GM18526 (cell line): Measurements from ENCODE around the gene PHETA1.

Source experiments
- POLR2A ChIP-seq: IDR thresholded peaks from 3 replicates; pipeline ENCODE4 v1.6.1; 2011; ENCODE audit not compliant: insufficient read length; ENCODE audit errors: extremely low read depth

Gene PHETA1

GRCh38 chr12:111368788-111369495, at the start of gene PHETA1:
PHETA1 (minus strand) TSS chr12:111369095; CDS start chr12:111363427, 5,668 bp downstream.
- TF ChIP-seq POLR2A, result no peak

GRCh38 chr12:111418594-111418880, 49.6 kb upstream of the PHETA1 start:
- no peak for TF ChIP-seq POLR2A

GRCh38 chr12:111417784-111418593, 49.1 kb upstream of the PHETA1 start:
- TF ChIP-seq POLR2A, result no peak

- no peak for TF ChIP-seq POLR2A
These were observed 48.4 kb upstream of the PHETA1 start for GRCh38 chr12:111417290-111417689.

GRCh38 chr12:111414711-111415252, 45.9 kb upstream of the PHETA1 start:
- no peak for TF ChIP-seq POLR2A

GRCh38 chr12:111413442-111414086, 44.7 kb upstream of the PHETA1 start:
- no peak for TF ChIP-seq POLR2A

DNA sequence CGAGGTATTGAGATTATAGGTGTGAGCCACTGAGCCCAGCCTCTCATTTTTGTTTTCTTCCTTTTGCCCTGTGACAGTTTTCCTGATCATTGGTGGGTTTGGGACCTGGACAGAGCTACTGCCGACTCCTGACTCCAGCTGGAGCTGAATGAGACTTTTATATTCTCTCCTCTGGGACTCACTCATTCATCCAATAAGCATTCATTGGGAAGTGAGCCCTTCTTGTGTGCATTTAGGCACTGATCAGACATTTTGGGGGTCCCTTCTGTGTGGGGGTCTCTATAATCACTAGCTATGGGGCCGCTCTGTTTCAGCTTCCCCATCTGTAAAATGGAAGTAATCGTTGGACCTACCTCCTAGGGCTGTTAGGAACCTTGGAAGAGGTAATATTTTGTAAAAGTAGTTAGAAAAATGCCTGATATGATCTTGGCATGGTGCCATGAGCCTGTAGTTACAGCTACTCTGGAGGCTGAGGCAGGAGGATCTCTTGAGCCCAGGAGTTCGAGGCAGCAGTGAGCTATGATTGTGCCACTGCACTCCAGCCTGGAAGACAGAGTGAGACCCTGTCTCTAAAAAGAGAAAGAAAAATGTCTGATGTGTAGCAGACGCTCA, 44.0 kb upstream of the PHETA1 start:
- TF ChIP-seq POLR2A, result no peak

DNA sequence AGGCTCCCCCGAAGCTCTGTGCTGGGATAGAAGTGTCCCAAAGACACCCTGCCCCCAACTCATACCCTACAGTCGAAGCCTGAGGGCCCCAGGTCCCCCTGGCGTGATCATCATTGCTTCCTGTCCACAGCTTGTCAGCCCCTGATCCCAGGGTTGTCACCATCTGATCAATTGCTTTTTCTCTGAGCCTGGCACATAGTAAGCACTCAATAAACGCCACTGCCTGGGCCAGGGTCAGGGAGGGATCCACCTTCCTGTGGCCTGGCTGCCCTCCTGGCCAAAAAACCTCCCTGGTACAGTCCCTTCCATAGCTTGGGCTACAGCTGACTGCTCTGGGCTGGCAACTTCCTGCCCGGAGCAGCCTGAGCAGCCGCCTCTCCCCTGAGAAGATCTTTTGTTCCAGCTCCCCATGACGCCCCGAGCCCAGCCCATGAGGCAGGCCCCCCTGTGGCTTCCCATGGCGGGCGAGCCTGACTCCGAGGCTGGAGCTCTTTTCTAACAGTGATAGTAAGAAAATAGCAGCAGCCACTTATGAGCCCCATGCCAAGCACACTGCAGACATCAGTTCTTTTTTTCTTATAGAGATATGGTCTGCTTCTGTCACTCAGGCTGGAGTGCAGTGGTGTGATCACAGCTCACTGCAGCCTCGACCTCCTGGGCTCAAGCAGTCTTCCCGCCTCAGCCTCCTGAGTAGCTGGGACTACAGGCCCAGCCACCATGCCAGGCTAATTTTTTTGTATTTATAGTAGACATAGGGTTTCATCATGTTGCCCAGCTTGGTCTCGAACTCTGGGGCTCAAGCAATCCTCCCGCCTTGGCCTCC, 43.3 kb upstream of the PHETA1 start:
- TF ChIP-seq POLR2A, result no peak

- no peak for TF ChIP-seq POLR2A
These were observed 42.4 kb upstream of the PHETA1 start for GRCh38 chr12:111411185-111411764.

GRCh38 chr12:111410431-111411184, 41.7 kb upstream of the PHETA1 start:
- TF ChIP-seq POLR2A, result no peak

- no peak for TF ChIP-seq POLR2A
These were observed 41.0 kb upstream of the PHETA1 start for GRCh38 chr12:111409780-111410430.

DNA sequence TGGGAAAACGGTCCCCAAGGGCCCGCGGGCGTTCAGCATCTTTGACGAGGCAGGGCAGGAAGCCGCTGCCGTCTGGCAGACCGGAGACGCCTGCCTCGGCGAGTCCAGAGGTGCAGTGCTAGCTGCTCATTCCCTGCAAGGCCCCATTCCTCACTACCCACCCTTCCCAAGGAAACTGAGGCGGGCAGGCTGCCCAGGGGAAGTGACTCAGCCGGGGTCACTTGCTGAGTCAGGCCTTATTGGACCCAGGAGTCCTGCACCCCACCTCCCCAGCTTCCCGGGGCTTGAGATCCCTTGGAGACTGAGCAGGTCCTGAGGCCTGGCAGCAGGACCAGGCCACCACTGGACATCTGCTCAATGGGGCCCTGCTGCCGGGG, 40.5 kb upstream of the PHETA1 start:
- TF ChIP-seq POLR2A, result no peak

DNA sequence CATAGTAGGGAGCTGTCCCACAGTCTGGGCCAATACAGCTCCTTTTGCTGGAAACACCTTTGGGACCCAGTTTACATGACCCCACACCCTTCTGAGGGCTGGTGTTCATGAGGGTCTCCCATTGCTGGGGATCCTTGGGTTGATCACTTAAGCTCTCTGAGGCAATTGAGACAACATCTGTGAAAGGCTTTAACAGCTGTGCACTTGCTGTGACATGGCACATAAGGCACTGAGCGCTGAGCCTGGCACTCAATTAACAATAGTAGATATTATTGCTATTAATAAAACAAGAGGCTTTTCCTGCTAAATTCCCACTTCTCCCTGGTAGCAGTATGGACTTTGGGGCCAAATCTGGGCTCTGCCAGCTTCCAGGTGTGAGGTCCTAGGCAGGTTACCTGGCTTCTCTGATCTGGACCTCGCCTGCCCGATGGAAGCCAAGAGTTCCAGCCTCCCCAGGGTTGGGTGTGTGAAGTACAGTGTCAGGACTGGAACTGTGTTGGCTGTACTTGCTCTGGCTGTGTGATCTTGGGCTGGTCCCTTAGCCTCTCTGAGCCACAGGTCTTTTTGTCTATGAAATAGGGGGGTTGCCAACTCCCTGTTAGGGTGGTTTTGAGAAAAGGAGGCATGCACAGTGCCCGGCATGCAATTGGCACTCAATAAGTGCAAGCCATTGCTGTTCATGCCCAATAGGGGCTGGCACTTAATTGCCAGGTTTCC, 39.9 kb upstream of the PHETA1 start:
- TF ChIP-seq POLR2A, result no peak

GRCh38 chr12:111408116-111408440, 39.2 kb upstream of the PHETA1 start:
- TF ChIP-seq POLR2A, result no peak
